ENCODE measurements around the gene PLCH1. TPM values are rescaled to one million over a fixed set of nuclear protein-coding genes. Genes with fewer than 3 reads are reported as not detected.

PLCH1 gene
- polyA plus RNA-seq (2011; rRNA removed) (0.06 and 0.07 TPM in 2 replicates), polyA minus RNA-seq (2011; rRNA and poly(A)+ RNA removed) (0.14 and 0.15 TPM in 2 replicates)

- no peak for DNase-seq (ENCODE audit: low read depth)
- Histone ChIP-seq H3K27me3 (ENCODE audit: control insufficient read depth, insufficient read depth, low read length) (peaks cover 5% of the 10 kb centered on the region), H3K36me3 (ENCODE audit: control insufficient read depth, insufficient read depth, low read length) (no peaks in the 10 kb centered on the region), H3K4me3 (ENCODE audit: low read depth, low read length) (peak within 1 kb of the TSS; percentile 59)
- ChIA-PET CTCF (no interaction called here), POLR2A (no interaction called here)
- no peak for TF ChIP-seq CTCF (IDR thresholded peaks at IDR 0.05; ENCODE audit: insufficient read depth, low read depth, low read length)
These were observed at the start of gene PLCH1 for GRCh38 chr3:155744626-155745324. Gene PLCH1, minus strand, starts transcription at chr3:155745071. Its CDS starts 40,847 bp downstream, at chr3:155704224.

GRCh38 chr3:155792532-155792931 lies 47.7 kb upstream of the PLCH1 start:
- no peak for TF ChIP-seq CTCF (IDR thresholded peaks at IDR 0.05; ENCODE audit: insufficient read depth, low read depth, low read length)
- H3K36me3 ChIP-seq (ENCODE audit: control insufficient read depth, insufficient read depth, low read length), result no peaks in the 10 kb centered on the region
- DNase-seq (ENCODE audit: low read depth), result no peak
- H3K27me3 ChIP-seq (ENCODE audit: control insufficient read depth, insufficient read depth, low read length), result no peaks in the 10 kb centered on the region
- H3K4me3 ChIP-seq (ENCODE audit: low read depth, low read length), result no peak overlapping the region
- POLR2A ChIA-PET, result no interaction called here
- CTCF ChIA-PET, result no interaction called here

GRCh38 chr3:155791190-155791589 lies 46.3 kb upstream of the PLCH1 start:
- Histone ChIP-seq H3K27me3 (ENCODE audit: control insufficient read depth, insufficient read depth, low read length) (no peaks in the 10 kb centered on the region), H3K36me3 (ENCODE audit: control insufficient read depth, insufficient read depth, low read length) (no peaks in the 10 kb centered on the region), H3K4me3 (ENCODE audit: low read depth, low read length) (no peak overlapping the region)
- TF ChIP-seq CTCF (IDR thresholded peaks at IDR 0.05; ENCODE audit: insufficient read depth, low read depth, low read length), result no peak
- ChIA-PET CTCF (interaction anchor here (0.6 to 2.1 kb wide), 2 partner anchors 9 to 15 kb away, joined by 3 to 7 read pairs; partner anchors contain the start of gene C3orf33), POLR2A (no interaction called here)
- no peak for DNase-seq (ENCODE audit: low read depth)

- H3K27me3 ChIP-seq (ENCODE audit: control insufficient read depth, insufficient read depth, low read length), result no peaks in the 10 kb centered on the region
- H3K4me3 ChIP-seq (ENCODE audit: low read depth, low read length), result no peak overlapping the region
- ChIA-PET CTCF (interaction anchor here (2.1 kb wide), 1 partner anchor 16 kb away, joined by 7 read pairs; the partner anchor contains the start of gene C3orf33), POLR2A (no interaction called here)
- no peaks in the 10 kb centered on the region for H3K36me3 ChIP-seq (ENCODE audit: control insufficient read depth, insufficient read depth, low read length)
- no peak for DNase-seq (ENCODE audit: low read depth)
- TF ChIP-seq CTCF (IDR thresholded peaks at IDR 0.05; ENCODE audit: insufficient read depth, low read depth, low read length), result no peak
These were observed 45.5 kb upstream of the PLCH1 start for GRCh38 chr3:155790272-155790925.

GRCh38 chr3:155785662-155786295 lies 40.9 kb upstream of the PLCH1 start:
- ChIA-PET POLR2A (no interaction called here), CTCF (interaction anchor here (2.1 kb wide), 1 partner anchor 20 kb away, joined by 7 read pairs; the partner anchor contains the start of gene C3orf33)
- H3K27me3 ChIP-seq (ENCODE audit: control insufficient read depth, insufficient read depth, low read length), result no peaks in the 10 kb centered on the region
- no peak for DNase-seq (ENCODE audit: low read depth)
- H3K4me3 ChIP-seq (ENCODE audit: low read depth, low read length), result no peak overlapping the region
- no peaks in the 10 kb centered on the region for H3K36me3 ChIP-seq (ENCODE audit: control insufficient read depth, insufficient read depth, low read length)
- no peak for TF ChIP-seq CTCF (IDR thresholded peaks at IDR 0.05; ENCODE audit: insufficient read depth, low read depth, low read length)

Measured in BJ (cell line).